Activated CD8-positive, alpha-beta memory T cell treated with anti-CD3 and anti-CD28 coated beads for 1 hour (primary cell): ENCODE measurements around the gene PPP2R2B.

Experiments used
- DNase-seq, 2 donors: peaks; one replicate each; pipeline ENCODE4 v3.0.0-alpha.2; 2020; ENCODE audit warnings: low read depth in 1 of 2; ENCODE audit errors: extremely low read depth in 1 of 2

PPP2R2B gene

GRCh38 chr5:146667633-146668272 is 210.8 kb downstream of the PPP2R2B start:
- no peak for DNase-seq

DNA sequence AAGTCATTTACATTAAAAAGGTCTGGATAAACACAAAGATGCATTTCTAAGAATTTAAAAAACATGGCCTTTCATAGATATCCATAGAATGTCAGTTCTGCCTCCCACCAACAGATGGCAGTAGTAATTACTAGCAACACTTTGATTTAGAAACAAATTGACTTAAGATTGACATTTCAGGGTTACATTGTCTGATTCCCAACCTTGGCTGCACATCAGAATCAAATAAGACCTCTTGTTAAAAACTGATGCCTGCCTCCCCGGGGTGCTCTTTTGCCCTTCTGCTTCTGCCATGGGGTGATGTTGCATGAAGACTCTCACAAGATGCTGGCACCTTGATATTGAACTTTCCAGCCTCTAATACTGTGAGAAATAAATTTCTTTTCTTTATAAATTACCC is 216.3 kb downstream of the PPP2R2B start:
- DNase-seq: no peak

- no peak for DNase-seq
Observed at GRCh38 chr5:146660376-146660960, 218.1 kb downstream of the PPP2R2B start.

GRCh38 chr5:146659961-146660360 is 218.6 kb downstream of the PPP2R2B start:
- no peak for DNase-seq

GRCh38 chr5:146656703-146657102 is 221.9 kb downstream of the PPP2R2B start:
- DNase-seq: no peak

DNA sequence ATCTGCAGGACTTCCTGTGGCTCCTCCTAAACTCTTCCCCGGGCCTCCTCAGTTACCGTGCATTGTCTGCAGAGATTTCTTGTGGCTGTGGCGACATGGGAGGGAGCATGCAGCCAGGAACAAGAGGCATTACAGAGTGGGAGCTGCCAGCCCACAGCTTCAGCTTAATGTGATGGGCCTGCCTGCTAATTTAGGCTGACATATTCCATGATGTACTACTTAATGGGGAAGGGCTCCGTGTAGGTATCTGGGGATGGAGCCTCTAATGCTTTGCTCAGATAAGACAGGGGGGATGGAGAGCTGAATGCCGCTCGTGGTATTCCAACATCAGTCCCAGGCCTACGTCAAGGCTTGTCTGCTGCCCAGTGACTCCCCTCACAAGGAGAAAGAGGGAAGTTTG is 225.0 kb downstream of the PPP2R2B start:
- no peak for DNase-seq

DNA sequence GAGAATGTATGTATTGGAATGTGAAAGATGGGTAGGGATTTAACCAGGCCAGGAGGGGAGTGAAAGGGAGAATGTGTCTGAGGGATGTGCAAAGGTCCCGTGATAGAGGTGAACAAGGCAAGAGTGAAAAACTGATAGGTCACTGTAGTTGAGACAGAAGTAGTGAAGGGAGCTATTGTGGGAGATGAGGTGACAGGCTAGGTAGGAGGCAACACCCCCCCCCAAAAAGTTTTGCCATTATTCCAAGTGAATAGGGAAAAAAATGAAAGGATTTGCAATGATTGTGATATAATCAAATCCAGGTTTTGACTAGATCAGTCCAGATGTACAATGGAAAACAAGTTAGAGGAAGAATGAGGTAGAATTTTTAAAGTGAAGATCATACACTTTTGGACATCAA is 226.0 kb downstream of the PPP2R2B start:
- DNase-seq: no peak

DNA sequence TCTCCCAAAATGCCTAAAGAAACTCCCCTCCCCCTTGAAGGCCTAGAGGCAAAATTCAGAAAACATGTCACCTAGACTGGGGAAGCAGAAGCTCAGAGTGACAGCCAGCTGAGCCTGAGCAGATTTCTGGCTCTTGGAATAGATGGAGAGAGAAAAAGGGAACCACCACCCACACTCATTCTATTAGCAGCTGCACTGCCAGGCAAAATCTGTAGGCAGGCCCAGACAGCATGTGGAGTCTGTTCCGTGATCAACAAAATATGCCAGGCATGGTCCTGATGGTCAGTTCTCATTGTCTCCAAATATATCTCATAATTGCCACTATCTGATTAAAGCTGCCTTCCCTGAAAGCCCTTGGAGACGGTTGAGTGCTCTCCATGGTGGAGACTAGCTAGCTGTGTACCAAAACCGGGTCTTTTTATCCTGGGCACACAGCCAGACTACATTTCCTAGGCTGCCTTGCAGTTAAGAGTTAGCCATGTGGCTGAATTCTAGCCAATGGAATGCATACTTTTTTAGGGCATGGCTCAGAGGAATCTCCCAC is 230.8 kb downstream of the PPP2R2B start:
- no peak for DNase-seq

DNA sequence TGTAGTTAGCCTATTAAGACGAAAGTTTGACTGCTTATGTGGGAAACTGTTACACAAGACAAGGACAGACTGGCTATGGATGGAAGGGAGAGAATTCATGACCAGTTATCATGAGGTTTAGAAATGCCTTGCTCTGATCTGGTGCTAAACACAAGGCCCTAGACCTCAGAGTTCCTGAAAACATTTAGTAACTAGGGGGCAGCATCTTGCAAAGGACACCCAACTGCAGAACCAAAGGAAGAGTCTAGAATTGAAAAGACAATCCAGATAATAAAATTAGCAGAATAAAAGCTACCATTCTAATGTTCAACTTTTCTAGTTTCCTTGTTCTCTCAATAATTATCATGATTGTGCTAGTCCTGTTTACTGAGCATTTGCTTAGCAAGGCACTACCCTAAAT is 232.1 kb downstream of the PPP2R2B start:
- DNase-seq: no peak

DNA sequence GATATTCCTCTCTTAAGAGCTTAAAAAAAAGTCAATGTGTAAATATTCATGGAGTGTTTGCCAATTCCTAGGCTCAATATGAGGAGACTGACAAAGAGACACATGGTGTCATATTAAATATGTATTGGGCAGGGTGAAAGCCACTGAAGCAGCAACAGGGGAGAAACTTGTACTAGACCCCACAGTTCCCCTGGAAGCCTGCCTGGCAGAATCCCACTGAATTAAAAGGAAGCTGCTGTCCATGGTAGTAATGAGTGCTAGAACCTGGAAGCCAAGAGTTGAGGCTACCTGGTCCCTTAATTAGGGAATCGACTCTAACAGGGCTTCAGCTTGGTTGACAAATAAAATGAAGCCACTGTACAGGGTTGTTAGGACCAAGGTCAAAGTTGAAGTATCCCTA is 233.2 kb downstream of the PPP2R2B start:
- no peak for DNase-seq

- DNase-seq: no peak
Observed at GRCh38 chr5:146644831-146645230, 233.7 kb downstream of the PPP2R2B start.

- no peak for DNase-seq
Observed at GRCh38 chr5:146643776-146644175, 234.8 kb downstream of the PPP2R2B start.

GRCh38 chr5:146642410-146642809 is 236.1 kb downstream of the PPP2R2B start:
- DNase-seq: no peak

- no peak for DNase-seq
Observed at GRCh38 chr5:146641941-146642340, 236.6 kb downstream of the PPP2R2B start.

DNA sequence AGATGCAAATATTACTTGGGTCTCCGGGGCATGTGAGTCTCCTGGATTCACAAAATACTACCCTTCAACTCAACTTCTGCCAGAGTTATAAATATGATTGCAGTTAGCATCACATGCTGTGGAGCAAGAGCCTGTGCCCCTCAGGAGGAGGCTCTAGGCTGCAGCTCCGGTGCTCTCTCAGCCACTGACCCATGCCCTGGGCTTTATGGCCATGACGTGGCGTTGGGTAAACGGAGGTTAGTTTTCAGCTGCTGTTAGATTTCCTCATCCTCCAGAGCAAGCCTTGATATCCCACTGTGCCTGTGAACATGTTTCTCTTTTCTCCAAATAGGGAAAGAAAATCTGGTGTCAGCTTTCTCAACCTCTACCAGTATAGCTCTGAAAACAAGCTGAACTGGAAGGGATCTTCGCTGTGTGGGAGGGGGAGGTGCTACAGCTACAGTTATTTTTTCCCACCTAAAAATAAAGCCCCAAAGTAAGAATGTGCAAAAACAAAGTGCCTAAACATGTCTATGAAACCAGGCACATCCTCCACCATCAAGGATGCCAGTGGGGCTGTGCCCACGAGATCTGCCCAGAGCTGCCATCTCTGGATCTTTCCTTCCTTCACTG is 238.2 kb downstream of the PPP2R2B start:
- DNase-seq: no peak

- DNase-seq: no peak
Observed at GRCh38 chr5:146635443-146635842, 243.1 kb downstream of the PPP2R2B start.

- DNase-seq: no peak
Observed at GRCh38 chr5:146633323-146633764, 245.2 kb downstream of the PPP2R2B start.

- DNase-seq: no peak
Observed at GRCh38 chr5:146632620-146633322, 245.8 kb downstream of the PPP2R2B start.

GRCh38 chr5:146630472-146630871 is 248.1 kb downstream of the PPP2R2B start:
- DNase-seq: no peak

DNA sequence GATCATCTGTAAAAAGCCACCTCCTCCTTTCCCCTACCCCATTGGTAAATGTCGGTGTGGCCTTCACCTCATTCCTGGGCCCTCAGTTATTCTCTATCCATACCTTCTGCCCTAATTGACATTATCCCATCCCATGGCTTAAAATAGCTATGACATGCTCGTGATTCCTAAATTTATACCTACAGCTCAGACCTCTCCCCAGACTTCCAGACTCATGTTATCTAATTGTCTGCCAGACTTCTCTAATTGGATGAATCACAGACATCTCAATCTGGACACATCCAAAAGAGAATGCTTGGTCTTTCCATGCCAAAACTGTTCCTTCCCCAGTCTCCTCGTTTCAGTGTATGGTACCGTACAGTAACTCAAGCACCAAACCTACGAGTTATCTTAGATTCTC is 249.6 kb downstream of the PPP2R2B start:
- no peak for DNase-seq

GRCh38 chr5:146626936-146627335 is 251.6 kb downstream of the PPP2R2B start:
- no peak for DNase-seq

DNA sequence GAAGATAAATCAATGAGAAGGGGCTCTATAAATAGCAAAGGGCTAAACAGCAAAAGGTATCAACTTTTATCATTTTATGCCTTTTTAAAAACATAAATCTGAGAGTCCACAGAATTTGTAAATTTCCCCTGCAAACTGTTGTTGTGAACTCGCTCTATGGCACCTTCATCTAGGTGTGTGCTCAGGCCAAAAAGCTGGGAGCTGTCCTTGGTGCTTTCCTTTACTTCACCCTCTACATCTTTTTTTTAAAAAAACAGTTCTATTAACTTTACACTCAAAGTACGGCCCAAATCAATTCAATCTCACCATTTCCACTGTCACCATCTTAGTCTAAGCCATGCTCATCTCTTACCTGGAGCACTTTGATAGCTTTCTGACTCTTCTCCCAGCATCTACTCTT is 254.4 kb downstream of the PPP2R2B start:
- no peak for DNase-seq
